Raji (cell line): Measurements from ENCODE around the gene ADAM12.

Experiments
- POLR2A ChIP-seq: IDR thresholded peaks from 2 replicates; pipeline ENCODE4 v1.6.1; 2011; ENCODE audit warnings: low read depth, low read length, control low read depth; ENCODE audit not compliant: insufficient read depth

ADAM12 gene

GRCh38 chr10:126090911-126091728, 297.2 kb downstream of the ADAM12 start:
- no peak for TF ChIP-seq POLR2A

- no peak for TF ChIP-seq POLR2A
Observed at GRCh38 chr10:126090443-126090842, 297.8 kb downstream of the ADAM12 start.

- no peak for TF ChIP-seq POLR2A
Observed at GRCh38 chr10:126087796-126088505, 300.3 kb downstream of the ADAM12 start.

- no peak for TF ChIP-seq POLR2A
Observed at GRCh38 chr10:126087153-126087680, 301.1 kb downstream of the ADAM12 start.

GRCh38 chr10:126085806-126086205, 302.5 kb downstream of the ADAM12 start:
- no peak for TF ChIP-seq POLR2A

- no peak for TF ChIP-seq POLR2A
Observed at GRCh38 chr10:126084369-126084768, 303.9 kb downstream of the ADAM12 start.

GRCh38 chr10:126083009-126083408, 305.3 kb downstream of the ADAM12 start:
- TF ChIP-seq POLR2A = no peak

- no peak for TF ChIP-seq POLR2A
Observed at GRCh38 chr10:126081841-126082466, 306.3 kb downstream of the ADAM12 start.

GRCh38 chr10:126080879-126081411, 307.3 kb downstream of the ADAM12 start:
- TF ChIP-seq POLR2A = no peak

- no peak for TF ChIP-seq POLR2A
Observed at GRCh38 chr10:126080291-126080825, 307.9 kb downstream of the ADAM12 start.

- TF ChIP-seq POLR2A = no peak
Observed at GRCh38 chr10:126075009-126075408, 313.3 kb downstream of the ADAM12 start.

- no peak for TF ChIP-seq POLR2A
Observed at GRCh38 chr10:126074291-126074690, 314.0 kb downstream of the ADAM12 start.

- no peak for TF ChIP-seq POLR2A
Observed at GRCh38 chr10:126073606-126074005, 314.7 kb downstream of the ADAM12 start.

GRCh38 chr10:126072622-126073021, 315.7 kb downstream of the ADAM12 start:
- no peak for TF ChIP-seq POLR2A
